Keratinocyte (primary cell): ENCODE data around the gene UVSSA.

Experiments
- CTCF ChIP-seq, 3 experiments: IDR thresholded peaks in 1 of 3; conservative IDR thresholded peaks in 1 of 3; optimal IDR thresholded peaks in 1 of 3; 2 replicates in 2 of 3; 3 replicates in 1 of 3; pipeline versions ENCODE3 to v1.5.1; 2011; ENCODE audit warnings: low read length in 3 of 3, mild to moderate bottlenecking in 3 of 3, moderate library complexity in 2 of 3, control low read depth in 1 of 3, inconsistent platforms in 1 of 3; ENCODE audit not compliant: insufficient read depth in 2 of 3; ENCODE audit errors: extremely low read depth in 1 of 3
- EZH2 ChIP-seq: IDR thresholded peaks from one replicate; pipeline ENCODE4 v1.6.1; 2012; ENCODE audit warnings: inconsistent platforms, mild to moderate bottlenecking, low read length, moderate library complexity

GRCh38 chr4:1317177-1318045 is 29.6 kb upstream of the UVSSA start:
- TF ChIP-seq CTCF (optimal IDR thresholded peaks at IDR 0.05 in 1 of 3, IDR thresholded peaks at IDR 0.05 in 1 of 3, conservative IDR thresholded peaks at IDR 0.05 in 1 of 3; ENCODE audit: extremely low read depth in 1 of 3, insufficient read depth in 2 of 3, low read length in 3 of 3) (no peak), EZH2 (no peak)
